HEK293 (cell line): ENCODE data around the gene ZCCHC13.
A peak's percentile ranks its signal among the peaks of the same experiment; 100 is the strongest.

ENCODE experiments used
- BCL6B ChIP-seq: fragments of 450-650 bp; formaldehyde crosslinking; IDR thresholded peaks from 2 replicates; pipeline ENCODE4 v1.5.1; 2017; ENCODE audit warnings: missing biosample characterization, missing genetic modification characterization
- GLI2 ChIP-seq: fragments of 450-650 bp; formaldehyde crosslinking; IDR thresholded peaks from 2 replicates; pipeline ENCODE4; 2017; ENCODE audit warnings: missing biosample characterization, missing genetic modification characterization, low read depth, borderline replicate concordance
- GLIS1 ChIP-seq: fragments of 450-650 bp; formaldehyde crosslinking; IDR thresholded peaks from 2 replicates; pipeline ENCODE4 v1.5.1; 2016; ENCODE audit warnings: missing biosample characterization, missing genetic modification characterization
- INSM2 ChIP-seq: fragments of 450-650 bp; formaldehyde crosslinking; IDR thresholded peaks from 2 replicates; pipeline ENCODE4 v1.5.1; 2016; ENCODE audit warnings: missing biosample characterization, missing genetic modification characterization
- KLF10 ChIP-seq: fragments of 450-650 bp; IDR thresholded peaks from 2 replicates; pipeline ENCODE4 v1.5.1; 2018; ENCODE audit warnings: missing biosample characterization, mild to moderate bottlenecking, missing genetic modification characterization
- KLF17 ChIP-seq: fragments of 450-650 bp; formaldehyde crosslinking; IDR thresholded peaks from 2 replicates; pipeline ENCODE4 v1.5.1; 2016; ENCODE audit warnings: missing biosample characterization, missing genetic modification characterization
- PRDM10 ChIP-seq: fragments of 450-650 bp; formaldehyde crosslinking; IDR thresholded peaks from 2 replicates; pipeline ENCODE4 v1.5.1; 2016; ENCODE audit warnings: missing biosample characterization, missing genetic modification characterization
- PRDM6 ChIP-seq: fragments of 450-650 bp; formaldehyde crosslinking; IDR thresholded peaks from 2 replicates; pipeline ENCODE4 v1.5.1; 2017; ENCODE audit warnings: missing biosample characterization, missing genetic modification characterization
- SCRT1 ChIP-seq: fragments of 450-650 bp; formaldehyde crosslinking; IDR thresholded peaks from 2 replicates; pipeline ENCODE4 v1.5.1; 2016; ENCODE audit warnings: missing biosample characterization, missing genetic modification characterization, borderline replicate concordance
- SP7 ChIP-seq: fragments of 450-650 bp; formaldehyde crosslinking; IDR thresholded peaks from 2 replicates; pipeline ENCODE4 v1.5.1; 2016; ENCODE audit warnings: missing biosample characterization, missing genetic modification characterization
- ZBTB49 ChIP-seq: fragments of 450-650 bp; formaldehyde crosslinking; IDR thresholded peaks from 2 replicates; pipeline ENCODE4 v1.5.1; 2016; ENCODE audit warnings: missing biosample characterization, missing genetic modification characterization, low read depth
- ZNF114 ChIP-seq: fragments of 450-650 bp; formaldehyde crosslinking; IDR thresholded peaks from 2 replicates; pipeline ENCODE4 v1.5.0; 2017; ENCODE audit warnings: missing biosample characterization, missing genetic modification characterization
- ZNF148 ChIP-seq: fragments of 450-650 bp; formaldehyde crosslinking; IDR thresholded peaks from 2 replicates; pipeline ENCODE4 v1.5.0; 2017; ENCODE audit warnings: missing biosample characterization, missing genetic modification characterization, borderline replicate concordance
- ZNF23 ChIP-seq: fragments of 450-650 bp; formaldehyde crosslinking; IDR thresholded peaks from 2 replicates; pipeline ENCODE4 v1.5.1; 2016; ENCODE audit warnings: missing biosample characterization, missing genetic modification characterization, borderline replicate concordance
- ZNF366 ChIP-seq: fragments of 450-650 bp; formaldehyde crosslinking; conservative IDR thresholded peaks from 2 replicates; pipeline ENCODE4 v1.5.1; 2016; ENCODE audit warnings: missing biosample characterization, missing genetic modification characterization
- ZNF416 ChIP-seq: fragments of 450-650 bp; formaldehyde crosslinking; IDR thresholded peaks from 2 replicates; pipeline ENCODE4 v1.5.1; 2016; ENCODE audit warnings: missing biosample characterization, missing genetic modification characterization
- ZNF558 ChIP-seq: fragments of 450-650 bp; formaldehyde crosslinking; IDR thresholded peaks from 2 replicates; pipeline ENCODE4 v1.5.1; 2016; ENCODE audit warnings: missing biosample characterization, missing genetic modification characterization
- ZNF561 ChIP-seq: fragments of 450-650 bp; IDR thresholded peaks from 2 replicates; pipeline ENCODE4 v1.5.1; 2018; ENCODE audit warnings: missing biosample characterization, missing genetic modification characterization, borderline replicate concordance
- ZNF621 ChIP-seq: fragments of 450-650 bp; formaldehyde crosslinking; IDR thresholded peaks from 2 replicates; pipeline ENCODE4 v1.5.1; 2017; ENCODE audit warnings: missing biosample characterization, missing genetic modification characterization
- ZNF654 ChIP-seq: fragments of 450-650 bp; formaldehyde crosslinking; IDR thresholded peaks from 2 replicates; pipeline ENCODE4 v1.5.1; 2016; ENCODE audit warnings: low read depth, missing biosample characterization, missing genetic modification characterization
- ZNF677 ChIP-seq: fragments of 450-650 bp; IDR thresholded peaks from 2 replicates; pipeline ENCODE4 v1.5.0; 2018; ENCODE audit warnings: missing biosample characterization, mild to moderate bottlenecking, missing genetic modification characterization, moderate library complexity
- ZNF843 ChIP-seq: fragments of 450-650 bp; formaldehyde crosslinking; IDR thresholded peaks from 2 replicates; pipeline ENCODE4 v1.5.1; 2016; ENCODE audit warnings: missing biosample characterization, missing genetic modification characterization
- ZSCAN30 ChIP-seq: fragments of 450-650 bp; IDR thresholded peaks from 2 replicates; pipeline ENCODE4 v1.5.1; 2018; ENCODE audit warnings: missing biosample characterization, mild to moderate bottlenecking, missing genetic modification characterization, moderate library complexity

Gene ZCCHC13

GRCh38 chrX:74343343-74344279 lies 39.6 kb downstream of the ZCCHC13 start (continued):
- TF ChIP-seq KLF17: peak; percentile 93
- TF ChIP-seq ZSCAN30: peak; percentile 76; the same call in 1 of the 2 replicates
- TF ChIP-seq GLI2 (tag by site-specific recombination): peak; percentile 54; the same call in 1 of the 2 replicates
- peak; percentile 93 for TF ChIP-seq SP7 (tag by site-specific recombination)
- TF ChIP-seq INSM2 (tag by site-specific recombination): peak; percentile 92
- TF ChIP-seq ZNF843 (tag by site-specific recombination): peak; percentile 76
- TF ChIP-seq ZNF114: no peak
- TF ChIP-seq ZNF558 (tag by site-specific recombination): 0 out of 2 replicates have a peak, but pooled peaks have one; percentile 56
- no peak for TF ChIP-seq ZNF621 (tag by site-specific recombination)
- peak; percentile 53; the same call in 1 of the 2 replicates for TF ChIP-seq ZNF561 (tag by site-specific recombination)
- peak; percentile 93 for TF ChIP-seq SCRT1 (tag by site-specific recombination)
- no peak for TF ChIP-seq ZNF148
- TF ChIP-seq PRDM10 (tag by site-specific recombination): peak; percentile 70
- TF ChIP-seq GLIS1 (tag by site-specific recombination): peak; percentile 83
- no peak for TF ChIP-seq ZNF23 (tag by site-specific recombination)
- TF ChIP-seq ZNF654 (tag by site-specific recombination): peak; percentile 97
- no peak for TF ChIP-seq ZNF366
- no peak for TF ChIP-seq ZBTB49 (tag by site-specific recombination)
- no peak for TF ChIP-seq ZNF416 (tag by site-specific recombination)
- peak; percentile 74 for TF ChIP-seq PRDM6 (tag by site-specific recombination)
- TF ChIP-seq KLF10 (tag by site-specific recombination): peak; percentile 58; the same call in 1 of the 2 replicates
- no peak for TF ChIP-seq ZNF677 (tag by site-specific recombination)
- no peak for TF ChIP-seq BCL6B (tag by site-specific recombination)
